BLaER1 treated with 17β-estradiol and CSF1 and Interleukin-3, amounts not matched to agents 10 nM and 100 nM (cell line): ENCODE results near the gene ABTB2.

Source experiments
- H3K27ac ChIP-seq, 11 experiments: shearing (Covaris generic); formaldehyde crosslinking; 2 replicates each; pipeline ENCODE4 v1.8.1; 2022
- H3K27me3 ChIP-seq, 11 experiments: shearing (Covaris generic); formaldehyde crosslinking; 2 replicates each; pipeline ENCODE4 v1.8.1; 2022
- H3K36me3 ChIP-seq, 11 experiments: shearing (Covaris generic); formaldehyde crosslinking; 2 replicates each; pipeline ENCODE4 v1.8.1; 2022
- H3K4me1 ChIP-seq, 10 experiments: shearing (Covaris generic); formaldehyde crosslinking; 2 replicates each; pipeline ENCODE4 v1.8.1; 2022
- H3K4me2 ChIP-seq, 11 experiments: shearing (Covaris generic); formaldehyde crosslinking; 2 replicates each; pipeline ENCODE4 v1.8.1; 2022
- H3K4me3 ChIP-seq, 10 experiments: shearing (Covaris generic); formaldehyde crosslinking; 2 replicates each; pipeline ENCODE4 v1.8.1; 2022
- H3K9ac ChIP-seq, 11 experiments: shearing (Covaris generic); formaldehyde crosslinking; 2 replicates each; pipeline ENCODE4 v1.8.1; 2022
- H3K9me3 ChIP-seq, 11 experiments: shearing (Covaris generic); formaldehyde crosslinking; replicated peaks in 1 of 11; 2 replicates each; pipeline ENCODE4 v1.8.1; 2022
- H4K20me1 ChIP-seq, 11 experiments: shearing (Covaris generic); formaldehyde crosslinking; 2 replicates each; pipeline ENCODE4 v1.8.1; 2022
- Cebpa-rat ChIP-seq, 11 experiments: shearing (Covaris generic); IDR thresholded peaks; 2 replicates each; pipeline ENCODE4 v1.8.1; 2022

ABTB2 gene

DNA sequence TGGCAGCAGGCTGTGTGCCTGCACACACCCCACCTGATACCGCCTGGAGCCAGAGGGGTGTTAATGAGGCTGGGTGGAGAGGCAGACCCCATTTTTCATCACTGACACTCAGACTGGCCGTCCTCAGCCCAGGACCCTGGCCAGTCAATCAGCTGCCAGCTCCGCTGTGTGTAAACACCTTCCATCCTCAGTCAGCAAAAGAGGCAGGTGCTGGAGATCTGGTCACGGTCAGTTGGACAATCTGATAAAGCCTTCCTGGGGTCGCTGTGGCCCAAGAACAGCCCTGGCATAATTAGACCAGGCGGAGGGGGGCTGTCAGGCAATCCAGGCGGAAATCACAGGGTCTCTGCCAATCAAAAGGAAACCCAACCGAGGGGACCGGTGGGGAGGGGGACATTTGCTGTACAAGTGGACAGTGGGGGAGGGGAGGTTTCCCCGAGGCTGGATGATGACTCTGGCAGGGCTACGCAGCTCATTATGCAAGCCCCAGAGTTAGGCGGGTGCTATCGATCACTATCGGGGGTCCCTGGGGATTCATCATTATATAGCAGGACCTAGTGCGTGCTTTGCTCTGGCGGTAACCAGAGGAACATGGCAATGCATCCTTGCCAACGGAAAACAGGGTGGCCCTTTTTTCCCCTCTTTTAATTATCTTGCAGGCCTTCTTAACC, 72.9 kb downstream of the ABTB2 start:
- Histone ChIP-seq H3K9ac (no peak overlapping the region), H3K27ac (no peak overlapping the region), H3K27me3 (no peaks in the 10 kb centered on the region), H3K9me3 (no peaks in the 10 kb centered on the region), H4K20me1 (peaks cover 0 to 11% (median 0%) of the 10 kb centered on the region in 11 experiments; a peak in 2 of 22 replicates), H3K4me3 (no peak overlapping the region), H3K36me3 (no peaks in the 10 kb centered on the region), H3K4me1 (peaks cover 0 to 13% (median 7%) of the 10 kb centered on the region in 10 experiments; a peak in 11 of 20 replicates), H3K4me2 (no peak overlapping the region)
- no peak for TF ChIP-seq Cebpa-rat (IDR thresholded peaks at IDR 0.05)

DNA sequence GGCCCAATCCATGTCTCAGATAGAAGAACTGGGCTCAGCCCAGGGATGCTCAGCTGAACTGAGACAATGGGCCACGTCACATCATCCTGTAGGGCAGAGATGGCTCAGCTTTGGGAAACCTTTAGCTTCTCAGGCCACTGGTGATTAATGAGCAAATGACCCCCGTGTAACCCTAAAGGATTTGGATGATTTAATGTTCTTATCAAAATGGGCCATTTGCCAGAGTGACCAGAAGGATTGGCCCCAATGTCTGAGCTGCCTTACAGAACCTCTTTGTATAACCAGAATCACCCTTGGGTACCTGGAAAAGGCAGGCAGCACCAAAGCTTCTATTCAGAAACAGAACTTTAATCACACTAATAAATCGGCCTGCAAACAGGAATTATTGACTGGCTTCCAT, 73.7 kb downstream of the ABTB2 start:
- Histone ChIP-seq H3K27me3 (no peaks in the 10 kb centered on the region), H3K36me3 (no peaks in the 10 kb centered on the region), H4K20me1 (peaks cover 0 to 11% (median 0%) of the 10 kb centered on the region in 11 experiments; a peak in 2 of 22 replicates), H3K27ac (no peak overlapping the region), H3K4me2 (peak overlapping the region in 7 of 11 experiments; percentile 12 to 50 (median 31); a peak in 11 of 22 replicates), H3K9ac (no peak overlapping the region), H3K4me3 (no peak overlapping the region), H3K4me1 (peaks cover 0 to 13% (median 7%) of the 10 kb centered on the region in 10 experiments; a peak in 11 of 20 replicates), H3K9me3 (no peaks in the 10 kb centered on the region)
- TF ChIP-seq Cebpa-rat (IDR thresholded peaks at IDR 0.05) = no peak

DNA sequence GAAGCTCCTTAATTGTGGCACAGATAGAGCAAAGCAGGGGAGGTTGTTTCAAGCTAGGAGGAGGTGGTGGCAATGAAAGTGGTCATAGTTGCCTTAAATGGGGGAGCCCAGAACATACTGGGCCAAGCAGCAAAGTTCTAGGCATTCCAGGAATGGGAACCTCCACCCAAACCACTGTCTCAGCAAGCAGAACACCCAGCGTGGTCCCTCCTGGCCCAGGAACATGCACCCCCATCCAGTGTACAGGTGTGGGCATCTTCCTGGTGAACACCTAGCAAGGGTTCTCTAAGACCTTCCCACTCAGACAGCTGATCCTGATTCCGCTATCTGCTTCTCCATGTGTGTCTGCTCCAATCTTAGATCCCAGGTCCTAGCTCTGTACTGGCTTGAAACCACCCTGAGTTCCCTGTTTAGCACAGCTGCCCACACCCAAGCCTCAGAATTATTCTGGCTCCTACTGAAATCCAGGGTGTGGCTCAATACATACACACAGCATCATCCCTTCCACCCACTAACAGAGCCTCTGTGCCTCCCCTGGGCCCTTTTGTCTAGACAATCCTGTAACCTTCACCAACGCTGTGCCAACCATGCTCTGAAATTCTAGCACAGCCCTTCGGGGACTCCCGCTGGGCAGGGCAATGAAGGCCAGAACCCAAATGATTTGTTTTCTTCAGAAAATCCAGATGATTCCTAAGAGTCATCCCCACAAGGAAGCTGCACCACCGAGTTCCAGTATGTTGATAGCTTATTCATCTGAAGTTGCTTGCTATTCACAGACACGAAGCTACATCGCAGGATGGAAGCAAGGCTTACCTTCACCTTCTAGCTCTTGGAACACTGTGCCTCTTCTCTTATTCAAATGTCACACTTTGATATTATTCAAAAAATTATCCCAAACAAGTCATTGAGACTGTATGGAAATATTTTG, 76.6 kb downstream of the ABTB2 start:
- Histone ChIP-seq H3K36me3 (no peaks in the 10 kb centered on the region), H3K4me2 (no peak overlapping the region)
- no peak for TF ChIP-seq Cebpa-rat (IDR thresholded peaks at IDR 0.05)

DNA sequence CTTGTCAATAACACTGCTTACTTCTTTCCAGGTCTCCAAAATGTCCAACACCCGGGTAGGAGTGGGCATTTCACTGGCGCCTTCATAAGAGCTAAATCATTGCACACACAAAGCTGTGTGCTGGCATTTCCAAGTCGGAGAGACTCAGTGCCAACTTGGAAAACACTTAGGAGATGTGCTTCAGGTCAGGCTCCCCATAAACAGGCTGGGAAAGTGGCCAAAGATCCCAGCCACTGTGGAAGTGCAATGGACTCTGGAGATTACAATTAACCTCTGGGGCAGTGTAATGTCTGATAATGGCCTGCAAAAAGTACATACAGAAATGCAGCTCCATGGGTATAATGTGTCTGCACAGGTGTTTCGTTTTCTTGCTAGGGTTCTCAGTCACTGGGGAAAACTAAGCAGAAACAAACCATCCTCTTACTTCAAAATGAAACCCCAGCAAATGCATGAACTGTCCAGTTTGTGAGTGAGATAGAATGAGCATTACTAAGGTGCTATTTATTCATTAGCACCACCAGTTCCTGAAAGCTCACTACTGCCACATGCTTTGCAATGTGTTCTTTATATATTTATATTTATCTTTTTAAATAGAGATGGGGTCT, 79.0 kb downstream of the ABTB2 start:
- Histone ChIP-seq H3K4me2 (no peak overlapping the region), H3K4me3 (no peak overlapping the region), H3K36me3 (no peaks in the 10 kb centered on the region), H3K27me3 (no peaks in the 10 kb centered on the region), H3K9me3 (no peaks in the 10 kb centered on the region), H3K27ac (no peak overlapping the region), H3K4me1 (peaks cover 0 to 7% (median 4%) of the 10 kb centered on the region in 10 experiments; a peak in 11 of 20 replicates), H4K20me1 (peaks cover 0 to 11% (median 0%) of the 10 kb centered on the region in 11 experiments; a peak in 2 of 22 replicates), H3K9ac (no peak overlapping the region)
- TF ChIP-seq Cebpa-rat (IDR thresholded peaks at IDR 0.05) = no peak

More for the DNA sequence above, 76.6 kb downstream of the ABTB2 start:
- Histone ChIP-seq H3K9me3 (no peaks in the 10 kb centered on the region), H3K27ac (no peak overlapping the region), H3K27me3 (no peaks in the 10 kb centered on the region), H3K9ac (no peak overlapping the region), H3K4me1 (peaks cover 0 to 13% (median 7%) of the 10 kb centered on the region in 10 experiments; a peak in 11 of 20 replicates), H4K20me1 (peaks cover 0 to 11% (median 0%) of the 10 kb centered on the region in 11 experiments; a peak in 2 of 22 replicates), H3K4me3 (no peak overlapping the region)

DNA sequence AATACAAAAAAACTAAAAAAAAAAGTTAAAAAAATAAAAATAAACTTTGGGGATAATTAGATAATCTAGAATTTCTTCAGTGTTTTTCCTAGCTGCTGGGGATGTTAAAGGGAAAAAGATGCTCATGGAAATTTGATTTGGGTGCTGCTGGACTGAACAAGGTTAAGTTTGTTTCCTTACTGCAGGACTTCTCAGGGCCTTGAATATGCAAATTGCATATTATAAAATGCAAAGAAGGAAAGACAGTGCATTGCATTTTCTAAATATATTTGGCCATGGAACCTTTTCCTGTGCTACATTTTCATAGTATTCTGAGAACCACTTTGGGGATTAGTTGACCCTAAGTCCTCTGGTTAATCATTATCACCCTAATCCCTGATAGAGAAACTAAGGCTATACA, 79.6 kb downstream of the ABTB2 start:
- no peak overlapping the region for H3K27ac ChIP-seq
- H3K4me2 ChIP-seq = no peak overlapping the region
- no peak overlapping the region for H3K4me3 ChIP-seq
- peaks cover 0 to 6% (median 0%) of the 10 kb centered on the region in 10 experiments; a peak in 1 of 20 replicates for H3K4me1 ChIP-seq
- H4K20me1 ChIP-seq = peaks cover 0 to 11% (median 0%) of the 10 kb centered on the region in 11 experiments; a peak in 2 of 22 replicates
- no peaks in the 10 kb centered on the region for H3K9me3 ChIP-seq
- H3K36me3 ChIP-seq = no peaks in the 10 kb centered on the region
- H3K9ac ChIP-seq = no peak overlapping the region
- TF ChIP-seq Cebpa-rat (IDR thresholded peaks at IDR 0.05) = no peak
- H3K27me3 ChIP-seq = no peaks in the 10 kb centered on the region

DNA sequence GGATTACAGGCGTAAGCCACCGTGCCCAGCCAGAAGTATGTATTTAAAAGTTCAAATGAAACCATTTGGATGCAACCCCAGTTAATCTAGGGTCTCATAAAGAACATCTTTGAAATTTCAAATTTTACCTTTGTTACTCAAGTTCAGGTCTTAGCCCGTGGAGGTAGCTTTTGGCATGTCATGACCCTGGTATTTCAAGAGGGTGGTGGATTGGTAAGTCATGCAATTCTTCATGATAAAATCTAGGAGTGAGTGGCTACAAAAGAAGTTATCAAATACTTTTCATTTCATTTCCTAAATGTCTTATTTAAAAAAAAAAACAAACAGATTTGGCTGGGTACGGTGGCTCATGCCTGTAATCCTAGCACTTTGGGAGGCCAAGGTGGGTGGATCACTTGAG, 80.6 kb downstream of the ABTB2 start:
- H3K36me3 ChIP-seq = no peaks in the 10 kb centered on the region
- no peaks in the 10 kb centered on the region for H3K9me3 ChIP-seq

DNA sequence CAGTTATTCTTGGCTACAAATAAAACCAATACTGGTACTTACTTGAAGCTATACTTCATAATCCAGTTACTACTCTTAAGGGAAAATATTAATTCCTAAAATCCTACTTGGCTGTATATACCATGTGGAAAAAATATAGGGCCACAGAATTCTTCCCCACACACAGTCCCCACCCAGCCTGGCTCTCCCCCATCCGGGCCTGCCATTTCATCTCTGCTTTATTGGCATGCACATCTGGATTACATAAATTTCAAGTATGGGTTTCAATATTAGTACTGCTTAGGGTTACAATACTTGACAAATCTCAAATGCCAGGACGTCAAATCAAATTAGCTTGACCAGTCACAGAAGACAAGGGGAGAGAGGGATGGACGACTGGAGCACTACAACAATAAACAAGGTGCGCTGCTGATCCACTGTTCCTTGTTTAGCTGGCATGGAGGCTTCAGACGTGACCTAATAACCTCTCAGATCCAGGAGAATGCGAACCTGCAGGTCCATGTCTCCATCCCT, 81.4 kb downstream of the ABTB2 start:
- H3K4me2 ChIP-seq = no peak overlapping the region
- no peak overlapping the region for H3K27ac ChIP-seq
- peaks cover 0 to 6% (median 0%) of the 10 kb centered on the region in 10 experiments; a peak in 1 of 20 replicates for H3K4me1 ChIP-seq

More for the DNA sequence above, 80.6 kb downstream of the ABTB2 start:
- Histone ChIP-seq H3K4me3 (no peak overlapping the region), H3K4me1 (peaks cover 0 to 6% (median 0%) of the 10 kb centered on the region in 10 experiments; a peak in 1 of 20 replicates), H4K20me1 (peaks cover 0 to 11% (median 0%) of the 10 kb centered on the region in 11 experiments; a peak in 2 of 22 replicates), H3K9ac (no peak overlapping the region), H3K27ac (no peak overlapping the region), H3K4me2 (no peak overlapping the region), H3K27me3 (no peaks in the 10 kb centered on the region)
- TF ChIP-seq Cebpa-rat (IDR thresholded peaks at IDR 0.05) = no peak

DNA sequence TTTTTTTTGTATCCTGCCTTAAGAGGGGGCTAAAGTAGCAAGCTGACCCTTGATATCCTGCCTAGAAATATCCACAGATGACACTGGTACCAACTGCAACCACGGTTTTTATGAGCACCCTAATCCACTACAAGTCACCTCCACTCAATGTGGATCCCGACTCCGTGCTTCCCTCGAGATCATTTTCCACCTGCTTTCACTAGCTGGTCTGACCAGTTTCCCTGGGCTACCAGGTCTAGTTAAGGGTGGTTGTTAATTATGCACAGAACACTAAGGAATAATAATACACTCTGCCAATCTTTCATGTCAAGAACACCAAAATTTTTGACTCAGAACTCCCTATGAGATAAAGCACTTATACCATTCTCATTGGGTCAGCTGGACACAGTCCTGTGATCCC, 82.3 kb downstream of the ABTB2 start:
- Histone ChIP-seq H3K9me3 (no peaks in the 10 kb centered on the region), H3K27me3 (no peaks in the 10 kb centered on the region), H3K9ac (no peak overlapping the region), H3K27ac (no peak overlapping the region), H4K20me1 (0 out of 22 replicates have a peak, but pooled peaks cover 0 to 4% (median 0%) of the 10 kb centered on the region in 11 experiments), H3K36me3 (no peaks in the 10 kb centered on the region), H3K4me1 (peaks cover 0 to 6% (median 0%) of the 10 kb centered on the region in 10 experiments; a peak in 3 of 20 replicates), H3K4me2 (no peak overlapping the region), H3K4me3 (no peak overlapping the region)
- no peak for TF ChIP-seq Cebpa-rat (IDR thresholded peaks at IDR 0.05)

More for the DNA sequence above, 81.4 kb downstream of the ABTB2 start:
- Histone ChIP-seq H3K9ac (no peak overlapping the region), H3K4me3 (no peak overlapping the region), H4K20me1 (peaks cover 0 to 8% (median 0%) of the 10 kb centered on the region in 11 experiments; a peak in 2 of 22 replicates), H3K36me3 (no peaks in the 10 kb centered on the region), H3K9me3 (no peaks in the 10 kb centered on the region), H3K27me3 (no peaks in the 10 kb centered on the region)
- TF ChIP-seq Cebpa-rat (IDR thresholded peaks at IDR 0.05) = no peak
